Measurements from ENCODE around the gene HS6ST3.

GRCh38 chr13:96652506-96652905, 562.6 kb downstream of the HS6ST3 start:
- no peak for TF ChIP-seq POLR2AphosphoS5 (IDR thresholded peaks at IDR 0.05; ENCODE audit: borderline replicate concordance, low read depth, low read length)
- TF ChIP-seq EZH2 (IDR thresholded peaks at IDR 0.05) = no peak
